Mucosa of descending colon (tissue), 3 donors: ENCODE measurements around the gene NEK6. TPM values are rescaled to one million over a fixed set of nuclear protein-coding genes. Genes with fewer than 3 reads are reported as not detected.

Experiments used
- ATAC-seq: fragments of 200-7000 bp; cut with Tn5 transposase; one replicate; pipeline ENCODE4 v1.9.1; 2020; ENCODE audit warnings: mild to moderate bottlenecking, moderate library complexity
- DNase-seq, 3 donors: peaks; one replicate each; pipeline ENCODE4 v3.0.0-alpha.2; 2020
- H3K36me3 ChIP-seq: fragments of 200-600 bp; one replicate; pipeline ENCODE4 v1.8.0; 2021; ENCODE audit warnings: low read depth, mild to moderate bottlenecking
- H3K4me1 ChIP-seq: fragments of 200-600 bp; one replicate; pipeline ENCODE4 v1.8.0; 2021; ENCODE audit warnings: low read depth, mild to moderate bottlenecking
- H3K4me3 ChIP-seq: fragments of 200-600 bp; one replicate; pipeline ENCODE4 v1.8.0; 2021; ENCODE audit warnings: mild to moderate bottlenecking
- H3K9me3 ChIP-seq: fragments of 200-600 bp; one replicate; pipeline ENCODE4 v1.8.0; 2021; ENCODE audit warnings: mild to moderate bottlenecking
- intact Hi-C, 2 donors: fragments of 100-400 bp; cut with DNase I in 1 of 2; cut with micrococcal nuclease in 1 of 2; formaldehyde crosslinking; loops; one replicate each; pipeline versions ENCODE4 v1.11.0 to v1.11.1; 2022; cut with DNase I, micrococcal nuclease
- total RNA-seq, 3 donors: library from RNA; stranded (reverse); fragmentation: NEBNext Ultra II Directional in 2 of 3; extraction: Animal tissue kit (Norgen Biotek cat#: 25700) in 2 of 3; gene quantifications; one replicate each; pipeline versions ENCODE4 v1.2.1 to v1.2.4, GENCODE V29; 2021 to 2023
- TF ChIP-seq, protein P1 (sequence below): fragments of 200-600 bp; IDR thresholded peaks from one replicate; pipeline ENCODE4 v1.8.0; 2022; ENCODE audit warnings: antibody characterized with exemption, mild to moderate bottlenecking
- donor health status: DM: no; HTN: no; CAD: no; lungs with moderate emphysema.
- donor health status: DM: no; HTN: no; CAD: no.
- donor health status: DM: no; HTN: yes; CAD: no.

The NEK6 gene
- total RNA-seq, 3 donors from 2014 or later: 41.1 to 65.0 (median 51.8) TPM

GRCh38 chr9:124313940-124314339, 56.2 kb downstream of the NEK6 start:
- Histone ChIP-seq H3K36me3 (no peaks in the 10 kb centered on the region), H3K4me3 (no peak overlapping the region), H3K9me3 (no peaks in the 10 kb centered on the region), H3K4me1 (no peaks in the 10 kb centered on the region)
- no peak for ATAC-seq
- TF ChIP-seq, protein P1, sequence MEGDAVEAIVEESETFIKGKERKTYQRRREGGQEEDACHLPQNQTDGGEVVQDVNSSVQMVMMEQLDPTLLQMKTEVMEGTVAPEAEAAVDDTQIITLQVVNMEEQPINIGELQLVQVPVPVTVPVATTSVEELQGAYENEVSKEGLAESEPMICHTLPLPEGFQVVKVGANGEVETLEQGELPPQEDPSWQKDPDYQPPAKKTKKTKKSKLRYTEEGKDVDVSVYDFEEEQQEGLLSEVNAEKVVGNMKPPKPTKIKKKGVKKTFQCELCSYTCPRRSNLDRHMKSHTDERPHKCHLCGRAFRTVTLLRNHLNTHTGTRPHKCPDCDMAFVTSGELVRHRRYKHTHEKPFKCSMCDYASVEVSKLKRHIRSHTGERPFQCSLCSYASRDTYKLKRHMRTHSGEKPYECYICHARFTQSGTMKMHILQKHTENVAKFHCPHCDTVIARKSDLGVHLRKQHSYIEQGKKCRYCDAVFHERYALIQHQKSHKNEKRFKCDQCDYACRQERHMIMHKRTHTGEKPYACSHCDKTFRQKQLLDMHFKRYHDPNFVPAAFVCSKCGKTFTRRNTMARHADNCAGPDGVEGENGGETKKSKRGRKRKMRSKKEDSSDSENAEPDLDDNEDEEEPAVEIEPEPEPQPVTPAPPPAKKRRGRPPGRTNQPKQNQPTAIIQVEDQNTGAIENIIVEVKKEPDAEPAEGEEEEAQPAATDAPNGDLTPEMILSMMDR: no peak
- no peak for DNase-seq
- intact Hi-C loops: no loop called here

GRCh38 chr9:124315882-124316281, 58.1 kb downstream of the NEK6 start:
- no peaks in the 10 kb centered on the region for H3K4me1 ChIP-seq
- DNase-seq: no peak
- H3K9me3 ChIP-seq: no peaks in the 10 kb centered on the region
- H3K36me3 ChIP-seq: no peaks in the 10 kb centered on the region
- intact Hi-C loops: loop anchor here in 1 of 2 donors (5.0 kb wide), 1 partner anchor 189 kb away; no protein-coding TSS in a partner anchor
- no peak overlapping the region for H3K4me3 ChIP-seq
- TF ChIP-seq, protein P1: no peak
- no peak for ATAC-seq

- Histone ChIP-seq H3K4me1 (no peaks in the 10 kb centered on the region), H3K36me3 (no peaks in the 10 kb centered on the region), H3K4me3 (no peak overlapping the region), H3K9me3 (no peaks in the 10 kb centered on the region)
- peak in 2 of 3 donors; percentile 82 to 86 for DNase-seq
- TF ChIP-seq, protein P1: peak; percentile 76
- ATAC-seq: peak; percentile 89
- intact Hi-C loops: loop anchor here in 1 of 2 donors (5.0 kb wide), 1 partner anchor 193 kb away; no protein-coding TSS in a partner anchor
These were observed 62.6 kb downstream of the NEK6 start for GRCh38 chr9:124320062-124320973.

- H3K4me1 ChIP-seq: no peaks in the 10 kb centered on the region
- no peak overlapping the region for H3K4me3 ChIP-seq
- DNase-seq (no peak), ATAC-seq (no peak)
- TF ChIP-seq, protein P1: no peak
- intact Hi-C loops: loop anchor here in 1 of 2 donors (5.0 kb wide), 1 partner anchor 194 kb away; no protein-coding TSS in a partner anchor
- no peaks in the 10 kb centered on the region for H3K36me3 ChIP-seq
- H3K9me3 ChIP-seq: no peaks in the 10 kb centered on the region
These were observed 63.7 kb downstream of the NEK6 start for GRCh38 chr9:124321416-124321815.

DNA sequence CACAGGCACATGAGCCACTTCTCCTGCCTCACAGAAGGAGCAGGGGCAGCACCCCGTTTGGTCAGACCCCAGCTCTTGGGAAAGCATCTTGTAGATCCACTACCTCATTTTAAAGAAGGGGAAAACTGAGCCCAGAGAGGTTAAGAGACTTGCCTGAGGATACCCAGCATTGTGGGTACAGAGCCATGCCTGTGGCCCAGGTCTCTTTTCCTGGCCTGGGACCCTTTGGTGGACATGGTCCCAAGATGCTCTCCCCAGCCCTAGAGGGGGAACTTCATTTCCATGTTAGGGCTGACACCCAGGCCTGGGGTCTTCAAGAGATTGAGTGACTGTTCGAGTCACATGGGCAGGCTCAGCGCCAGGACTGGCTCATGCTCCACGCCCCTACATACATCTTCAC, 64.2 kb downstream of the NEK6 start:
- ATAC-seq: no peak
- intact Hi-C loops: loop anchor here in 1 of 2 donors (5.0 kb wide), 1 partner anchor 195 kb away; no protein-coding TSS in a partner anchor

More for the DNA sequence above, 64.2 kb downstream of the NEK6 start:
- no peak for DNase-seq
- no peaks in the 10 kb centered on the region for H3K4me1 ChIP-seq
- H3K36me3 ChIP-seq: no peaks in the 10 kb centered on the region
- no peak overlapping the region for H3K4me3 ChIP-seq
- TF ChIP-seq, protein P1: no peak
- no peaks in the 10 kb centered on the region for H3K9me3 ChIP-seq
